A673 (cell line): Measurements from ENCODE around the gene KRTAP5-1. TPM values are rescaled to one million over a fixed set of nuclear protein-coding genes. Genes with fewer than 3 reads are reported as not detected.

Experiments used
- BruUV-seq: library from RNA; stranded (reverse); fragments of 400-500 nt; replicated peaks from 2 replicates; lab custom pipeline; 2021; lab: Mats Ljungman, UMichigan
- CTCF ChIA-PET: fragments of 300-600 bp; sonication (Branson Sonifier 250); formaldehyde crosslinking; loops from one replicate; lab custom pipeline; 2022; ENCODE audit warnings: antibody characterized with exemption; lab: Charles Lee
- POLR2A ChIA-PET: fragments of 300-600 bp; sonication (Branson Sonifier 250); formaldehyde crosslinking; loops from one replicate; lab custom pipeline; 2022; ENCODE audit warnings: antibody characterized with exemption; ENCODE audit not compliant: low non-redundant PET; lab: Charles Lee
- DNase-seq: peaks from one replicate; pipeline ENCODE4 v3.0.0-alpha.2; 2015; ENCODE audit warnings: low spot score
- H3K27ac ChIP-seq: fragments of 200-600 bp; sonication (generic); 2 replicates; pipeline ENCODE4 v1.5.1; 2016; ENCODE audit warnings: mixed run types, low read depth, mild to moderate bottlenecking, mixed read lengths, antibody characterized with exemption, low read length; ENCODE audit not compliant: poor library complexity, severe bottlenecking
- H3K27me3 ChIP-seq: fragments of 200-600 bp; sonication (generic); replicated peaks from 2 replicates; pipeline ENCODE4 v1.6.1; 2017; ENCODE audit warnings: mixed run types, low read depth, mild to moderate bottlenecking, mixed read lengths, antibody characterized with exemption, low read length; ENCODE audit not compliant: insufficient read depth, poor library complexity
- H3K36me3 ChIP-seq: fragments of 200-600 bp; sonication (generic); 2 replicates; pipeline ENCODE4 v1.6.1; 2016; ENCODE audit warnings: mixed run types, mild to moderate bottlenecking, mixed read lengths, antibody characterized with exemption, low read length; ENCODE audit not compliant: insufficient read depth, poor library complexity, severe bottlenecking
- H3K4me1 ChIP-seq: fragments of 200-600 bp; sonication (generic); 2 replicates; pipeline ENCODE4 v1.6.1; 2017; ENCODE audit warnings: mixed run types, mild to moderate bottlenecking, mixed read lengths, antibody characterized with exemption, low read length; ENCODE audit not compliant: insufficient read depth, poor library complexity, severe bottlenecking
- H3K4me3 ChIP-seq: fragments of 200-600 bp; sonication (generic); 2 replicates; pipeline ENCODE4 v1.5.1; 2016; ENCODE audit warnings: low read depth, mixed run types, mild to moderate bottlenecking, mixed read lengths, low read length; ENCODE audit not compliant: poor library complexity, severe bottlenecking
- H3K9me3 ChIP-seq: fragments of 200-600 bp; sonication (generic); 2 replicates; pipeline ENCODE4 v1.6.1; 2016; ENCODE audit warnings: mixed run types, low read depth, mild to moderate bottlenecking, mixed read lengths, antibody characterized with exemption, low read length; ENCODE audit not compliant: poor library complexity, severe bottlenecking
- EZH2 ChIP-seq: fragments of 200-600 bp; sonication (generic); IDR thresholded peaks from 2 replicates; pipeline ENCODE4 v1.6.1; 2017; ENCODE audit warnings: borderline replicate concordance, low read depth, mild to moderate bottlenecking, mixed read lengths, antibody characterized with exemption, low read length; ENCODE audit not compliant: poor library complexity, severe bottlenecking
- intact Hi-C: fragments of 100-400 bp; cut with micrococcal nuclease; formaldehyde crosslinking; loops from one replicate; pipeline ENCODE4 v1.10.0; 2022; ENCODE audit not compliant: unreplicated experiment
- total RNA-seq: library from RNA; stranded (reverse); gene quantifications from 2 replicates; pipeline ENCODE4 v1.2.3, GENCODE V29; 2021
- TF ChIP-seq, protein P1 (sequence below): fragments of 300-800, 200-600 bp; sonication (generic); conservative IDR thresholded peaks from 2 replicates; pipeline ENCODE4 v1.5.1; 2017; ENCODE audit warnings: low read depth, mild to moderate bottlenecking, antibody characterized with exemption, low read length, moderate library complexity, mixed read lengths

KRTAP5-1 gene
- total RNA-seq, 1 experiment from 2014 or later, result not detected

DNA sequence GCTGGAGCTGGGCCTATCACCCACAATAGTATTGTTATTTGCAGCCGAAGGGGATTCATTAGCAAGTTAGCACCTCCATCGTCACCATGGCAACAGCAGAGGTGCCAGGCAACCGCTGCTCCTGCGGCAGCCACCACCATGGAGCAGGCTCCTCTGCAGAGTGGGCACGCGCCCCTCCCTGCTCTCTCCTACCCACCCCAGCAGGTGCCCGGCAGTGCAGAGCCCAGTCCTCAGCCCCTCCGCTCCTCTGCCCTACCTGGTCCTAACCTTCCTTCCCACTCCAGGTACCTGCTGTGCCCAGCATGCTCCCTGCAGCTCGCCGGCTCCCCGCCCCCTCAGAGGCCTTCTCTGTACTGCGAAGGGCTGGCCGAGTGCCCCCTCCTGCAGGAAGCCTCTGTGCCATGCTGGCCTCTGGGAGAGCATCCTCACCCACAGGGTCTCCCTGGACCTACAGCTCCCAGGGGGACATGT, 16.6 kb downstream of the KRTAP5-1 start:
- H3K4me3 ChIP-seq, result no peak overlapping the region
- no peak for DNase-seq
- peaks cover 12% of the 10 kb centered on the region for H3K27me3 ChIP-seq
- POLR2A ChIA-PET, result no interaction called here
- intact Hi-C loops, result no loop called here
- CTCF ChIA-PET, result interaction anchor here (0.6 kb wide), 1 partner anchor 27 kb away, joined by 5 read pairs; no protein-coding TSS in a partner anchor
- no peak overlapping the region for H3K27ac ChIP-seq
- H3K36me3 ChIP-seq, result no peaks in the 10 kb centered on the region
- no peaks in the 10 kb centered on the region for H3K9me3 ChIP-seq
- H3K4me1 ChIP-seq, result no peaks in the 10 kb centered on the region
- BruUV-seq, result no TSS peak
- TF ChIP-seq, protein P1, sequence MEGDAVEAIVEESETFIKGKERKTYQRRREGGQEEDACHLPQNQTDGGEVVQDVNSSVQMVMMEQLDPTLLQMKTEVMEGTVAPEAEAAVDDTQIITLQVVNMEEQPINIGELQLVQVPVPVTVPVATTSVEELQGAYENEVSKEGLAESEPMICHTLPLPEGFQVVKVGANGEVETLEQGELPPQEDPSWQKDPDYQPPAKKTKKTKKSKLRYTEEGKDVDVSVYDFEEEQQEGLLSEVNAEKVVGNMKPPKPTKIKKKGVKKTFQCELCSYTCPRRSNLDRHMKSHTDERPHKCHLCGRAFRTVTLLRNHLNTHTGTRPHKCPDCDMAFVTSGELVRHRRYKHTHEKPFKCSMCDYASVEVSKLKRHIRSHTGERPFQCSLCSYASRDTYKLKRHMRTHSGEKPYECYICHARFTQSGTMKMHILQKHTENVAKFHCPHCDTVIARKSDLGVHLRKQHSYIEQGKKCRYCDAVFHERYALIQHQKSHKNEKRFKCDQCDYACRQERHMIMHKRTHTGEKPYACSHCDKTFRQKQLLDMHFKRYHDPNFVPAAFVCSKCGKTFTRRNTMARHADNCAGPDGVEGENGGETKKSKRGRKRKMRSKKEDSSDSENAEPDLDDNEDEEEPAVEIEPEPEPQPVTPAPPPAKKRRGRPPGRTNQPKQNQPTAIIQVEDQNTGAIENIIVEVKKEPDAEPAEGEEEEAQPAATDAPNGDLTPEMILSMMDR, result no peak
- TF ChIP-seq EZH2, result no peak

DNA sequence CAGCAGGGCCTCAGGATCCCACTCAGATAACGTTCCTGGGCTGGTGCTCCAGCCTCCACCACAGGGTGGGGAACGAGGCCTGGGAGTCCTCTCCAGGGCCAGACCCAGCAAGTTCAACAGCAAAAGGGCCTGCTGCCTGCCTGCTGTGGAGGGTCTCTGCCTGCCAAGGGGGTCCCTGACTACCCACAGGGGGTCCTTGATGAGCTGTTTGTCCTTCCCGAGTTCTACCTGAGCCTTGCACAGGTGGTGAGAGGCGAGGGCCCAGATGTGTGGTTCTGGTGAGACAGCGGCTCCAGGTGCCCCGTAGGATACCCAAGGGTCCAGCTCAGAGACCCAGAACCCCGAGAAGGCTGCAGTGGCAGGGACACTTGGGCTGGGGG, 17.4 kb downstream of the KRTAP5-1 start:
- no peaks in the 10 kb centered on the region for H3K4me1 ChIP-seq
- CTCF ChIA-PET, result interaction anchor here (0.6 kb wide), 1 partner anchor 28 kb away, joined by 5 read pairs; no protein-coding TSS in a partner anchor
- POLR2A ChIA-PET, result no interaction called here
- intact Hi-C loops, result no loop called here
- no peaks in the 10 kb centered on the region for H3K9me3 ChIP-seq
- peaks cover 4% of the 10 kb centered on the region for H3K27me3 ChIP-seq
- DNase-seq, result no peak
- H3K4me3 ChIP-seq, result no peak overlapping the region
- BruUV-seq, result no TSS peak
- TF ChIP-seq EZH2, result no peak
- TF ChIP-seq, protein P1, result no peak
- H3K27ac ChIP-seq, result no peak overlapping the region
- no peaks in the 10 kb centered on the region for H3K36me3 ChIP-seq

DNA sequence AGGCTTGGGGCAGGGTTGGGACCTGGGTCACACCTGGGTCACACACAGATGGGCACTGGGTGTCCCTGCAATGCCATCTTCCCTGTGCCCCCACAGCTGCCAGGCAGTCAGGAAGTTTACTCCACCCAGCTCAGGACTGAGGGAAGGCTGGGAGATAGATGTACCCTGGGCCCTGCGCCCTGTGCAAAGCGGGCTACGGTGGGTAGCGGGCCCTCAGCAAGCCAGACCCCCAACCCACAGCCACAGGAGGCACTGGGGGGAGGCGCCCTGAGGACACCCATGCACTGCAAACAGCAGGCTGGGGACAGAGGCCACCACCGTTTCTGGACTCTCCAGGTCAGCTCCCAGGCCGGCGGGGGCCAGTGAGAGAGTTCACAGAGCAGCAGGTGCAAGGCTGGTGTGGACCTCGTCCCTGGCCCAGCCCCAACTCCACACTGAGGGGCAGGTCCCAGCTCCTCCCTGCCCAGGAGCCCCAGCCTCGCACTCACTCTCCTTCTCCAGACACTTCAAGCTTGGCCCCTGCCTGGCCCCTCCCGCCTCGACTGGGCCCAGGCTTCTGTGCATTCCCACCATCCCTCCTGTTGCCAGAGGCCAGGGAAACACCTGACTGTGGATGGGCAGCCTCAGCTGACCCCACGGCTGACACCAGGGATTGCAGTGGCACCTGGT, 17.9 kb downstream of the KRTAP5-1 start:
- intact Hi-C loops, result no loop called here
- Histone ChIP-seq H3K4me1 (no peaks in the 10 kb centered on the region), H3K27ac (no peak overlapping the region), H3K27me3 (no peaks in the 10 kb centered on the region), H3K9me3 (no peaks in the 10 kb centered on the region), H3K4me3 (no peak overlapping the region), H3K36me3 (no peaks in the 10 kb centered on the region)
- no TSS peak for BruUV-seq
- TF ChIP-seq, protein P1, result no peak
- no peak for TF ChIP-seq EZH2
- ChIA-PET CTCF (no interaction called here), POLR2A (no interaction called here)
- DNase-seq, result no peak
